ENCODE measurements around the gene RELCH.

RELCH gene

GRCh38 chr18:62258616-62259015, 71.6 kb downstream of the RELCH start:
- Mint-ChIP-seq H3K27ac (no peak overlapping the region), H3K4me3 (no peak overlapping the region), H3K4me1 (ENCODE audit: low read depth) (no peaks in the 10 kb centered on the region), H3K27me3 (no peaks in the 10 kb centered on the region), H3K9me3 (no peaks in the 10 kb centered on the region), H3K36me3 (ENCODE audit: low read depth) (peaks cover 57% of the 10 kb centered on the region)

GRCh38 chr18:62262061-62262460, 75.0 kb downstream of the RELCH start:
- Mint-ChIP-seq H3K27ac (no peak overlapping the region), H3K4me3 (no peak overlapping the region), H3K27me3 (no peaks in the 10 kb centered on the region), H3K4me1 (ENCODE audit: low read depth) (no peaks in the 10 kb centered on the region), H3K36me3 (ENCODE audit: low read depth) (peaks cover 67% of the 10 kb centered on the region), H3K9me3 (no peaks in the 10 kb centered on the region)

- no peaks in the 10 kb centered on the region for H3K27me3 Mint-ChIP-seq
- H3K27ac Mint-ChIP-seq = no peak overlapping the region
- H3K4me1 Mint-ChIP-seq (ENCODE audit: low read depth) = peaks cover 1% of the 10 kb centered on the region
- no peaks in the 10 kb centered on the region for H3K9me3 Mint-ChIP-seq
- H3K4me3 Mint-ChIP-seq = no peak overlapping the region
- peaks cover 52% of the 10 kb centered on the region for H3K36me3 Mint-ChIP-seq (ENCODE audit: low read depth)
Observed at GRCh38 chr18:62264984-62265383, 77.9 kb downstream of the RELCH start.

GRCh38 chr18:62277045-62277444, 90.0 kb downstream of the RELCH start:
- Mint-ChIP-seq H3K4me1 (ENCODE audit: low read depth) (peaks cover 19% of the 10 kb centered on the region), H3K36me3 (ENCODE audit: low read depth) (peaks cover 47% of the 10 kb centered on the region), H3K4me3 (no peak overlapping the region), H3K27me3 (no peaks in the 10 kb centered on the region), H3K27ac (no peak overlapping the region), H3K9me3 (no peaks in the 10 kb centered on the region)

- Mint-ChIP-seq H3K9me3 (no peaks in the 10 kb centered on the region), H3K27me3 (no peaks in the 10 kb centered on the region)
Observed at GRCh38 chr18:62279561-62279960, 92.5 kb downstream of the RELCH start.

GRCh38 chr18:62280058-62280457, 93.0 kb downstream of the RELCH start:
- Mint-ChIP-seq H3K4me3 (no peak overlapping the region), H3K4me1 (ENCODE audit: low read depth) (peaks cover 30% of the 10 kb centered on the region), H3K36me3 (ENCODE audit: low read depth) (peaks cover 65% of the 10 kb centered on the region), H3K9me3 (no peaks in the 10 kb centered on the region), H3K27me3 (no peaks in the 10 kb centered on the region), H3K27ac (no peak overlapping the region)

More at GRCh38 chr18:62279561-62279960, 92.5 kb downstream of the RELCH start:
- H3K36me3 Mint-ChIP-seq (ENCODE audit: low read depth) = peaks cover 64% of the 10 kb centered on the region
- H3K4me3 Mint-ChIP-seq = no peak overlapping the region
- H3K27ac Mint-ChIP-seq = peak overlapping the region; percentile 46
- H3K4me1 Mint-ChIP-seq (ENCODE audit: low read depth) = peaks cover 29% of the 10 kb centered on the region

GRCh38 chr18:62280786-62281185, 93.7 kb downstream of the RELCH start:
- Mint-ChIP-seq H3K9me3 (no peaks in the 10 kb centered on the region), H3K4me3 (no peak overlapping the region), H3K4me1 (ENCODE audit: low read depth) (peaks cover 37% of the 10 kb centered on the region), H3K36me3 (ENCODE audit: low read depth) (peaks cover 67% of the 10 kb centered on the region), H3K27ac (peak overlapping the region; percentile 33), H3K27me3 (no peaks in the 10 kb centered on the region)

GRCh38 chr18:62281684-62282083, 94.6 kb downstream of the RELCH start:
- H3K4me1 Mint-ChIP-seq (ENCODE audit: low read depth) = peaks cover 42% of the 10 kb centered on the region
- no peak overlapping the region for H3K27ac Mint-ChIP-seq
- H3K36me3 Mint-ChIP-seq (ENCODE audit: low read depth) = peaks cover 63% of the 10 kb centered on the region

GRCh38 chr18:62282188-62282629, 95.2 kb downstream of the RELCH start:
- no peaks in the 10 kb centered on the region for H3K9me3 Mint-ChIP-seq
- H3K27ac Mint-ChIP-seq = peak overlapping the region; percentile 55
- H3K27me3 Mint-ChIP-seq = no peaks in the 10 kb centered on the region
- peaks cover 64% of the 10 kb centered on the region for H3K36me3 Mint-ChIP-seq (ENCODE audit: low read depth)
- H3K4me3 Mint-ChIP-seq = peak overlapping the region; percentile 23
- peaks cover 42% of the 10 kb centered on the region for H3K4me1 Mint-ChIP-seq (ENCODE audit: low read depth)

More at GRCh38 chr18:62281684-62282083, 94.6 kb downstream of the RELCH start:
- H3K27me3 Mint-ChIP-seq = no peaks in the 10 kb centered on the region
- no peaks in the 10 kb centered on the region for H3K9me3 Mint-ChIP-seq
- H3K4me3 Mint-ChIP-seq = no peak overlapping the region

GRCh38 chr18:62284637-62285036, 97.6 kb downstream of the RELCH start:
- Mint-ChIP-seq H3K4me3 (no peak overlapping the region), H3K9me3 (no peaks in the 10 kb centered on the region), H3K36me3 (ENCODE audit: low read depth) (peaks cover 68% of the 10 kb centered on the region), H3K27me3 (no peaks in the 10 kb centered on the region), H3K27ac (no peak overlapping the region), H3K4me1 (ENCODE audit: low read depth) (peaks cover 58% of the 10 kb centered on the region)

GRCh38 chr18:62285281-62285680, 98.2 kb downstream of the RELCH start:
- no peak overlapping the region for H3K4me3 Mint-ChIP-seq
- H3K27me3 Mint-ChIP-seq = no peaks in the 10 kb centered on the region
- peaks cover 57% of the 10 kb centered on the region for H3K4me1 Mint-ChIP-seq (ENCODE audit: low read depth)
- peak overlapping the region; percentile 70 for H3K27ac Mint-ChIP-seq
- no peaks in the 10 kb centered on the region for H3K9me3 Mint-ChIP-seq
- peaks cover 67% of the 10 kb centered on the region for H3K36me3 Mint-ChIP-seq (ENCODE audit: low read depth)

- peaks cover 52% of the 10 kb centered on the region for H3K36me3 Mint-ChIP-seq (ENCODE audit: low read depth)
Observed at GRCh38 chr18:62287781-62288664, 101.0 kb downstream of the RELCH start.

GRCh38 chr18:62288665-62289008, 101.6 kb downstream of the RELCH start:
- Mint-ChIP-seq H3K9me3 (no peaks in the 10 kb centered on the region), H3K4me1 (ENCODE audit: low read depth) (peaks cover 32% of the 10 kb centered on the region), H3K27ac (no peak overlapping the region), H3K36me3 (ENCODE audit: low read depth) (peaks cover 48% of the 10 kb centered on the region), H3K4me3 (no peak overlapping the region), H3K27me3 (no peaks in the 10 kb centered on the region)

More at GRCh38 chr18:62287781-62288664, 101.0 kb downstream of the RELCH start:
- Mint-ChIP-seq H3K27me3 (no peaks in the 10 kb centered on the region), H3K4me3 (no peak overlapping the region), H3K27ac (no peak overlapping the region), H3K9me3 (no peaks in the 10 kb centered on the region), H3K4me1 (ENCODE audit: low read depth) (peaks cover 34% of the 10 kb centered on the region)

GRCh38 chr18:62289047-62289446, 102.0 kb downstream of the RELCH start:
- H3K4me1 Mint-ChIP-seq (ENCODE audit: low read depth) = peaks cover 32% of the 10 kb centered on the region

GRCh38 chr18:62294073-62294472, 107.0 kb downstream of the RELCH start:
- Mint-ChIP-seq H3K27ac (no peak overlapping the region), H3K4me3 (no peak overlapping the region), H3K9me3 (no peaks in the 10 kb centered on the region), H3K4me1 (ENCODE audit: low read depth) (peaks cover 3% of the 10 kb centered on the region), H3K36me3 (ENCODE audit: low read depth) (peaks cover 18% of the 10 kb centered on the region), H3K27me3 (no peaks in the 10 kb centered on the region)

More at GRCh38 chr18:62289047-62289446, 102.0 kb downstream of the RELCH start:
- no peak overlapping the region for H3K4me3 Mint-ChIP-seq
- H3K27me3 Mint-ChIP-seq = no peaks in the 10 kb centered on the region
- H3K27ac Mint-ChIP-seq = no peak overlapping the region
- H3K9me3 Mint-ChIP-seq = no peaks in the 10 kb centered on the region
- peaks cover 47% of the 10 kb centered on the region for H3K36me3 Mint-ChIP-seq (ENCODE audit: low read depth)
